Astrocyte of the spinal cord (primary cell): Measurements from ENCODE around the gene SLC26A6.

Source experiments
- DNase-seq: peaks from one replicate; pipeline ENCODE4 v3.0.0; 2011; ENCODE audit warnings: low read depth, low spot score
- H3K4me3 ChIP-seq: 2 replicates; pipeline ENCODE4 v1.5.1; 2011; ENCODE audit warnings: low read depth, mild to moderate bottlenecking, low read length, moderate library complexity
- in situ Hi-C: cut with HindIII; loops from 2 replicates; pipeline ENCODE4 v1.10.0; 2017; ENCODE audit warnings: low sequenced_read_pairs
- TF ChIP-seq, protein P1 (sequence below): IDR thresholded peaks from 2 replicates; pipeline ENCODE4 v1.5.1; 2012; ENCODE audit warnings: low read depth, mild to moderate bottlenecking, low read length, inconsistent platforms

Gene SLC26A6, protein sequence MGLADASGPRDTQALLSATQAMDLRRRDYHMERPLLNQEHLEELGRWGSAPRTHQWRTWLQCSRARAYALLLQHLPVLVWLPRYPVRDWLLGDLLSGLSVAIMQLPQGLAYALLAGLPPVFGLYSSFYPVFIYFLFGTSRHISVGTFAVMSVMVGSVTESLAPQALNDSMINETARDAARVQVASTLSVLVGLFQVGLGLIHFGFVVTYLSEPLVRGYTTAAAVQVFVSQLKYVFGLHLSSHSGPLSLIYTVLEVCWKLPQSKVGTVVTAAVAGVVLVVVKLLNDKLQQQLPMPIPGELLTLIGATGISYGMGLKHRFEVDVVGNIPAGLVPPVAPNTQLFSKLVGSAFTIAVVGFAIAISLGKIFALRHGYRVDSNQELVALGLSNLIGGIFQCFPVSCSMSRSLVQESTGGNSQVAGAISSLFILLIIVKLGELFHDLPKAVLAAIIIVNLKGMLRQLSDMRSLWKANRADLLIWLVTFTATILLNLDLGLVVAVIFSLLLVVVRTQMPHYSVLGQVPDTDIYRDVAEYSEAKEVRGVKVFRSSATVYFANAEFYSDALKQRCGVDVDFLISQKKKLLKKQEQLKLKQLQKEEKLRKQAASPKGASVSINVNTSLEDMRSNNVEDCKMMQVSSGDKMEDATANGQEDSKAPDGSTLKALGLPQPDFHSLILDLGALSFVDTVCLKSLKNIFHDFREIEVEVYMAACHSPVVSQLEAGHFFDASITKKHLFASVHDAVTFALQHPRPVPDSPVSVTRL

DNA sequence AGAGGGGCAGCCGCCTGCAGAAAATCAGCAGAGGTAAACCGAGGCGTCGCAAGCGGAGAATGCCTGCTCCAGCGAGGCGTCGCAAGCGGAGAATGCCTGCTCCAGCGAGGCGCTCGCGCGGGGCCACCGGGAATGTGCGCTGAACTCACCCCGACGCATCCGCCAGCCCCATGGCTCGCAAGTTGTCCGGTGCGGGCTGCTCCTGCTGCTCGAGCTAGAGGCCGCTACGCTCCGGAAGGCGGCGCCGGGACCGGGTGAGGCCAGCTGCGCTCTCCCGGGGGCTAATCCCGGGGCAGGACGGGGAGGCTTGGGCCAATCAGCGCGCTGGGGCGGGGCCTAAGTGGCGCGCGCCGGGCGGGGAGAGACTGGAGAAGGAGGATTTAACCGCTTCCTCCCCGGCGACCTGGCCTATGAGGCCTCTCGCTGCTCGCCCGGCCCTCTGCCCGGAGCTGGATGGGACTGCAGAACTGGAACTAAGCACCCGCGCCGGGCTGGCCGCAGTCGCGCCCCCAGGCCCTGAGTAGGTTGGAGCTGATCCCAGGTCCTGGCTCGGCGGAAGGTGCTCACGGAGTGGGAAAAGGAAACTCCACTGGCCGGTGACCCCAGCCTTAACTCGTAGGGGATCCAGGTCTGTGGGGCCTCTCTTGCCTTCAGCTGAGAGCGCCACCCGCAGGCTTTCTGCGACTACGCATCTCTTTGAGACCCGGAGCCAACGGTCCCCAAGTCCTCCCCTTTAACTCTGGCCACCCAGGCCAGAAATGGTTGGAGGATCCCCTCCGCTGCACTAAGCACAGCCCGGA lies at the start of gene SLC26A6:
Gene SLC26A6, minus strand, starts transcription at position 240 of the 800 bp plus-strand sequence. Its CDS starts 68 bp downstream, at position 172.
- DNase-seq, result peak; percentile 98
- H3K4me3 ChIP-seq, result peak within 1 kb of the TSS; percentile 81
- TF ChIP-seq, protein P1, sequence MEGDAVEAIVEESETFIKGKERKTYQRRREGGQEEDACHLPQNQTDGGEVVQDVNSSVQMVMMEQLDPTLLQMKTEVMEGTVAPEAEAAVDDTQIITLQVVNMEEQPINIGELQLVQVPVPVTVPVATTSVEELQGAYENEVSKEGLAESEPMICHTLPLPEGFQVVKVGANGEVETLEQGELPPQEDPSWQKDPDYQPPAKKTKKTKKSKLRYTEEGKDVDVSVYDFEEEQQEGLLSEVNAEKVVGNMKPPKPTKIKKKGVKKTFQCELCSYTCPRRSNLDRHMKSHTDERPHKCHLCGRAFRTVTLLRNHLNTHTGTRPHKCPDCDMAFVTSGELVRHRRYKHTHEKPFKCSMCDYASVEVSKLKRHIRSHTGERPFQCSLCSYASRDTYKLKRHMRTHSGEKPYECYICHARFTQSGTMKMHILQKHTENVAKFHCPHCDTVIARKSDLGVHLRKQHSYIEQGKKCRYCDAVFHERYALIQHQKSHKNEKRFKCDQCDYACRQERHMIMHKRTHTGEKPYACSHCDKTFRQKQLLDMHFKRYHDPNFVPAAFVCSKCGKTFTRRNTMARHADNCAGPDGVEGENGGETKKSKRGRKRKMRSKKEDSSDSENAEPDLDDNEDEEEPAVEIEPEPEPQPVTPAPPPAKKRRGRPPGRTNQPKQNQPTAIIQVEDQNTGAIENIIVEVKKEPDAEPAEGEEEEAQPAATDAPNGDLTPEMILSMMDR, result peak; percentile 74
- in situ Hi-C loops, result no loop called here

DNA sequence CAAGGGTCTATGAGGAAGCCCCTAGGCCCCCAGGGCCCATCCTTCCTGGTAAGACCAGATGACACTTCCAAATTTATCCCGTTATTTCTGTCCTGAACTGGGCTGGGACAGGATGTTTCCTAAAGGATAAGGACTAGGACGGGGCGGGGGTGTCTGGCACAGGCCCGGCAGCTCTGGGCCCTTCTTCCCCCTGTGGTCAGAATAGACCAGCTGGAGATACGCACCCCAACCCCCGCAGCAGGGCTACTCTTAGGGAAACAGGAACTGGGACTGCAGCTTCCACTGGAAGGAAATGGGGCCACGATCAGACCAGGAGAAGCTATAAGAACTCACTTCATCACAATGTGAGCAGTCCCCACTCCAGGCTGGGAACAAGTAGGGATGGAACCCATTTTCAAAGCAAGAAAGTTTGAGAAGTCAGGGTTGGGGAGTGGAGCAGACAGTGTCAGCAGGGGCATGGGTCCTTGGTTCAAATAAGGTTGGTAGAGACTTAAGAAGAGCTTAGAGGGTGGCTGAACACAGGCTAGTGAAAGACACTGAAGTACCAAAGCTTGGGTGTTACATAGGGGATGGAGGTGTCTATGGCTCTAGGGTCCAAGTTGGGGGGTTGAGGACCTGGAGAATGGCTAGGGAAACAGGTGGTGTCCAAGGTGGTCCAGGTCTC lies 49.4 kb upstream of the SLC26A6 start:
- in situ Hi-C loops, result no loop called here
- DNase-seq, result no peak
- TF ChIP-seq, protein P1, result no peak
- peak overlapping the region; percentile 77 for H3K4me3 ChIP-seq

DNA sequence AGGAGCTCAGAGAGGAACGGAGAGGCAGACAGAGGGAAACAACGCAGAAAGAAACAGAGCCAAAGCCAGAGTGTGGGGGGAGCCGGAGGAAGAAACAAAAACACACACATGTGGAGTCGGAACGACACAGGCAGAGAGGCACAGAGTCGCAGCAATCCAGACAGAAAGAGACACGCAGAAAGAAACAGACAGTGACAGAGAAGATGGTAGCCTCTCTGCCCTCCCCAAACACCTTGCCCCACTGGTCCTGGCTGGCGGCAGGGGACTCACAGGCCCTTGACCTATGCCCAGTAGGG lies 48.7 kb upstream of the SLC26A6 start:
- TF ChIP-seq, protein P1, result no peak
- in situ Hi-C loops, result no loop called here
- H3K4me3 ChIP-seq, result no peak overlapping the region
- DNase-seq, result no peak

DNA sequence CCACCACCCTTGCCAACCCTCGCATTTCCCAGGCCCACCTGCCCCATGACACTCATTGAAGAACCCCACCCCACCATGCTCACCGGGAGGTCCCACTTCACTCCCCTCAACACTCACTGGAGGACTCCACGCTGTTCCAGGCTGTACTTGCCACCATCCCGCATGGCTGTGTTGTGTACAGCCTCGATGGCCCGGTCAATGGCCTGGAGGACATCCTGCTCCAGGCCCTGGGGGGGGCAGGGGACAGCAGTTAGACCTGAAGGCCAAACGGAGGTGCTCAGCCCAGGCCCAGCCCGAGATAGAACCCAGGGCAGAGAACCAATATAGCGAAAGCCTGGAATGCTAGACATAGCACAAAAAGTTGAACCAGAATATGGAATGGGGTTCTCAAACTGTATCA lies 47.5 kb upstream of the SLC26A6 start:
- no peak overlapping the region for H3K4me3 ChIP-seq
- in situ Hi-C loops, result no loop called here
- DNase-seq, result no peak
- TF ChIP-seq, protein P1, result no peak

DNA sequence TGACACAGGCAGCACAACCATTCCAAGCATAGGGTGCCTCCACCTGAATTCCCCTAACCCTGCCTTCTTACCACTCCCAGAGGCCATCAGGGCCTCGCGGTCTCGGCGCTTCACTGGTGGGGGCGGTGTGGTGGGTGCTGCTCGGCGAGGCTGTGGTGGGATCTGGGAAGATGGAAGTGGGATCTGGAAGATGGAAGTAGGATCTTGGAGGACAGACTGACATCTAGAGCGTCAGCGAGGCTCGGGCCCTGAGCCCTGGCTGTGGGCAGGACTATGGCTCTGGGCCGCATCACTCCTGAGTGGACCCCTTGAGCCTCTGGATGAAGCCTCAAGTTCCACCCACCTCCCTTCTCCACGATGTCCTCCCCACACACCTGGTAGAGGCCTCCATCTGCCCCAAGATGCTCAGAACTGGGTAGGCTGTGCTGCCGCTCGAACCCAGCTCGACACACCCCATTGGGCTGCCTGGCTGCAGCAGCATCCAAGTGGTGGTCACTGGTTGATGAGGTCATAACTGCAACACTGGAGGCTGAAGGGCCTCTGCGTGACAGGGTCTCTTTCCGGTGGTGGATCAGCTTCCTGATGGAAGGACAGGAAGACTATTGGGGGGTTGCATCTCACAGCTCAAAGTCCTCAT lies 46.8 kb upstream of the SLC26A6 start:
- DNase-seq, result no peak
- no peak overlapping the region for H3K4me3 ChIP-seq
- TF ChIP-seq, protein P1, result no peak
- in situ Hi-C loops, result no loop called here

DNA sequence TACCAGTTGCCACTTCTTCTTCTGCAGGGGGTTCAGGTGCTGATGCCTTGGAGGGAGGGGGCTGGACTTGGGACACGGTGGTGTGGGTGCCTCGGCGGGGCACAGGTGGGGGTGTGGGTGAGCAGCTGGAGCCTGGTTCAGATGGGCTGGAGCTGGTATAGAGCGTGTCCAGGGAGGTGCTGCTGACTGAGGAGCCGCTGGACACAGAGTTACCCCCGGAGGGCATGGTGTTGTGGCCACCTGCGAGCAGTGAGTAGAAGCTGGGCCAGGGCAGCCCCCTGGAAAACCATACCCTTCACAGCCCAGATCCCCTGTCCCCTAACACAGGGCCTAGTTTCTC lies 46.2 kb upstream of the SLC26A6 start:
- in situ Hi-C loops, result no loop called here
- DNase-seq, result no peak
- TF ChIP-seq, protein P1, result no peak
- H3K4me3 ChIP-seq, result no peak overlapping the region
